ENCODE data around the gene TCF12. TPM values are rescaled to one million over a fixed set of nuclear protein-coding genes. Genes with fewer than 3 reads are reported as not detected.

The TCF12 gene
- total RNA-seq, 2 donors from 2014 or later: 91.8 to 107 TPM

- H3K4me1 ChIP-seq (ENCODE audit: control insufficient read depth in 1 of 2, low read depth in 2 of 2): peaks cover 16 to 36% of the 10 kb centered on the region in 2 donors
- no peaks in the 10 kb centered on the region for H3K36me3 ChIP-seq
- no peak overlapping the region for H3K4me3 ChIP-seq
- TF ChIP-seq CTCF (IDR thresholded peaks at IDR 0.05): no peak
- no peak for DNase-seq (ENCODE audit: low spot score)
- no peak overlapping the region for H3K27ac ChIP-seq
- no peaks in the 10 kb centered on the region for H3K9me3 ChIP-seq
- no peaks in the 10 kb centered on the region for H3K27me3 ChIP-seq (replicated peaks; ENCODE audit: insufficient read depth)
- no peak for ATAC-seq (ENCODE audit: insufficient number of reproducible peaks, low FRiP score, low read depth)
Observed at GRCh38 chr15:56965231-56966013, 47.0 kb downstream of the TCF12 start.

- Histone ChIP-seq H3K27ac (no peak overlapping the region), H3K27me3 (replicated peaks; ENCODE audit: insufficient read depth) (no peaks in the 10 kb centered on the region), H3K4me3 (no peak overlapping the region), H3K4me1 (ENCODE audit: control insufficient read depth in 1 of 2, low read depth in 2 of 2) (peaks cover 18 to 50% of the 10 kb centered on the region in 2 donors), H3K36me3 (no peaks in the 10 kb centered on the region), H3K9me3 (no peaks in the 10 kb centered on the region)
- ATAC-seq (ENCODE audit: insufficient number of reproducible peaks, low FRiP score, low read depth): no peak
- no peak for DNase-seq (ENCODE audit: low spot score)
- TF ChIP-seq CTCF (IDR thresholded peaks at IDR 0.05): no peak
Observed at GRCh38 chr15:56967336-56967735, 48.9 kb downstream of the TCF12 start.

GRCh38 chr15:56968256-56968655 lies 49.8 kb downstream of the TCF12 start:
- Histone ChIP-seq H3K27ac (no peak overlapping the region), H3K4me1 (ENCODE audit: control insufficient read depth in 1 of 2, low read depth in 2 of 2) (peaks cover 17 to 46% of the 10 kb centered on the region in 2 donors), H3K36me3 (no peaks in the 10 kb centered on the region), H3K4me3 (no peak overlapping the region), H3K9me3 (no peaks in the 10 kb centered on the region), H3K27me3 (replicated peaks; ENCODE audit: insufficient read depth) (no peaks in the 10 kb centered on the region)
- DNase-seq (ENCODE audit: low spot score): no peak
- no peak for ATAC-seq (ENCODE audit: insufficient number of reproducible peaks, low FRiP score, low read depth)
- TF ChIP-seq CTCF (IDR thresholded peaks at IDR 0.05): no peak

- no peaks in the 10 kb centered on the region for H3K36me3 ChIP-seq
- no peak for TF ChIP-seq CTCF (IDR thresholded peaks at IDR 0.05)
- H3K27me3 ChIP-seq (replicated peaks; ENCODE audit: insufficient read depth): no peaks in the 10 kb centered on the region
- H3K27ac ChIP-seq: no peak overlapping the region
- no peak overlapping the region for H3K4me3 ChIP-seq
- DNase-seq (ENCODE audit: low spot score) (no peak), ATAC-seq (ENCODE audit: insufficient number of reproducible peaks, low FRiP score, low read depth) (no peak)
- peaks cover 12 to 41% of the 10 kb centered on the region in 2 donors for H3K4me1 ChIP-seq (ENCODE audit: control insufficient read depth in 1 of 2, low read depth in 2 of 2)
- H3K9me3 ChIP-seq: no peaks in the 10 kb centered on the region
Observed at GRCh38 chr15:56968821-56969220, 50.4 kb downstream of the TCF12 start.

- no peak for TF ChIP-seq CTCF (IDR thresholded peaks at IDR 0.05)
- no peak overlapping the region for H3K4me3 ChIP-seq
- no peak for DNase-seq (ENCODE audit: low spot score)
- ATAC-seq (ENCODE audit: insufficient number of reproducible peaks, low FRiP score, low read depth): no peak
- H3K36me3 ChIP-seq: no peaks in the 10 kb centered on the region
- peaks cover 11 to 35% of the 10 kb centered on the region in 2 donors for H3K4me1 ChIP-seq (ENCODE audit: control insufficient read depth in 1 of 2, low read depth in 2 of 2)
- H3K27ac ChIP-seq: no peak overlapping the region
- H3K9me3 ChIP-seq: no peaks in the 10 kb centered on the region
- H3K27me3 ChIP-seq (replicated peaks; ENCODE audit: insufficient read depth): no peaks in the 10 kb centered on the region
Observed at GRCh38 chr15:56969265-56969895, 50.9 kb downstream of the TCF12 start.
